ENCODE data around the gene VWA3A.
A peak's percentile ranks its signal among the peaks of the same experiment; 100 is the strongest.

Gene VWA3A

DNA sequence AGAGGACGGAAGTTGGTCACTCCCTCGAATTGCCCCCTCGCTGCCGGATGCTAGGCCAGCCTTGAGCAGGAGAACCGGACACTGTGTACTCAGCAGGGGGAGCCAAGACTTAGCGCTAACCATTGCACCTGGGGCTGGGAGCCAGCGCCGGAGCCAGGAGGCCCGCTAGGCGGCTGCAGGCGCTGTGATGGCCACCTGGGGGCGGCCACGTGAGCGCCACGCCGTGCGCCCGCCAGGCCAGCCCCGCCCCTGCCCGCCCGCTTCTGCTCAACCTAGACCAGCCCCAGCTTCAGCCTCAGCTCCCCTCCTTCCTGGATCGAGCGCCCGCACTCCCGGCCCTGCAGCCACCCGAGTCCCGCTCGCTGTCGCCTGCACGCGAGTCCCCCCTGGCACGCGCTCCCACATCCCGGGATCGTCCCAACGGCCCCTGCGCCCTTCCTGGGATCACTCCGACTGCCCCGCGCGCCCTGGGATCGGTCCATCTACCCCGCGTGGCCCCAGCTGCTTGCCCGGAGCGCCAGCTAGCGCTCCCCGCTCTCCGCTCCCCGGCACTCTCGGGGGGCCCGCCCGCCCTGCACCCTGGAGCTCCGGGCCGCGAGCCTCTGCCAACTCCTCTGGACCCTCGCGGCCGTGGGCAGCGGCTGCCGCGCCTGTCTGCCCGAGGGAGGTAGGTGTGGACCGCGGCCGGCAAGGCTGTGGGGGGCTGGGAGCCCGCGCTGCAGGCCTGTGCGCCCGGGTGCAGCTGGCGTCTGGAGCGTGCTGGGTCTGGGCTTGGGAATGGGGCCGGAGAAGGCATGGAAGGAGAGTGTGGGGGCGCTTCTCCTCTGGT, 113.9 kb downstream of the VWA3A start, which contains the start of gene EEF2K:
Gene EEF2K, plus strand, starts transcription at position 266 of the 829 bp plus-strand sequence. CDS start 19,452 bp downstream, outside the sequence.
- DNase-seq = peak; percentile 85 to 91
